Activated CD8-positive, alpha-beta memory T cell treated with anti-CD3 and anti-CD28 coated beads for 48 hours (primary cell): ENCODE data around the gene RALGAPA2.

Experiments
- DNase-seq, 3 experiments: peaks; one replicate each; pipeline ENCODE4 v3.0.0-alpha.2; 2020; ENCODE audit warnings: low read depth in 2 of 3, low spot score in 2 of 3

RALGAPA2 gene

DNA sequence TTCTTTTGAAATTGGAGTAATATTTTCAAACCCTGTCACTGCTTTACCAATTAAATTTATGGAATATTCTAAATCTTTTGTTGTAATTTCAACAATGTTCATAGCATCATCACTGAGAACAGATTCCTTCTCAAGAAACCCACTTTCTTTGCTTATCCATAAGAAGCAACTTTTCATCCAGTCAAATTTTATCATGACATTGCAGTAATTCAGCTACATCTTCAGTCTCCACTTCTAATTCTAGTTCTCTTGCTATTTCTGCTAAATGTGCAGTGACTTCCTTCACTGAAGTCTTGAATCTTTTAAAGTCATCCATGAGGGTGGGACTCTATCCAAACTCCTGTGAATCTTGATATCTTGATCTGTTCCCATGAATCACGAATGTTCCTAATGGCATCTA, 212.1 kb downstream of the RALGAPA2 start:
- no peak for DNase-seq

DNA sequence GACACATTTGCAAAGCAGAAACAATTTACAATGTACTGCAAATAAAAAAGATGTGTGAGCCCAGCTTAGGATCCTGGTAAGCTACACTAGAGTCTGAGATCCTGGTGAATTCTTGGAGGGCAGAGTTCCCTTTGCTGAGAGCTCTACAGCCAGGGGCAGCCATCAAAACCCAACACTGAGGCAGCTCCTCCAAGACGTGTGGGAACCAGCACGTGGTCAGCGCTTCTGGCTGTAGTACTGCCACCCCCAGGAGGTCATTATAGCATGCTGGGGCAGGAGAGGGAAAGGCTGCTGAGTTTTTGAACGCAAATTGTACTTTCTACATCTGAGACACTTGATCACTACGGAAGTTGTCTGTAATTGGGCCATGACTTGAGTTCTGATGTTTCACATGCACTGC, 213.0 kb downstream of the RALGAPA2 start:
- DNase-seq, result no peak

DNA sequence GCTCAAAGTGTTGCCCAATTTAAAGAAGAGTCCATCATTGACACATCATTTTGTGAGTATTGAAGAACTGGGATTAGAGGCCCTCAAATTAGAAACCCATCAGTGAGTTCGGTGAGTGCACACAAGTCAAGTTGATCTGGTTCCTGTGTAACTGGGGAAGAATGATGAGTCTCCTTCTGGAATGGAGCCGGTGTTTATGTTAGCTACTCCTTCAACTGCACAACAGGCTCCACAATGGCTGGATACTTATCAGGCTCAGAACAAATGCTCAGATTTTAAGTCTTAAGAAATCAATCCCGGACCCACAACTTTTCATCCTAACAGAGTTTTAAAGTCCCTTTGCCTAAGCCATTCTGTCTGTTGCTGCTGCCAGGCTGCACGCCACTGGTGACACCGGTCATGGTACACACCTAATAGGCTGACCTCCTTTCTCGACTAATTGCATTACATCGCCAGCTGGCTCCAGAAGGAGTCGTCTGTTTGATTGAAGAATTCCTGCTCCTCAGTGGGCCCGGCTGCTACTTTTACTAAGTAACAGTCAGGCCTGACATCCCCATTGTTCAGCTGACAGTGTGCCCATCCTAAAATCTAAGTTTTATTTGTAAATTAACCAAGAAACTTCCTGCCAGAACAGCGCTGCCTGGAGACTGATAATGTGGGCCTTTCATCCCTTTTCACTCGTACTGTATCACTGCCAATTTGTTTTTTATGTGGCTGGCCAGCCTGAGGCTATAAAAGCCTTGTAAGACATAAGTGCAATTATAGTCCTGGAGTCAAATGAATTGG, 214.2 kb downstream of the RALGAPA2 start:
- no peak for DNase-seq

DNA sequence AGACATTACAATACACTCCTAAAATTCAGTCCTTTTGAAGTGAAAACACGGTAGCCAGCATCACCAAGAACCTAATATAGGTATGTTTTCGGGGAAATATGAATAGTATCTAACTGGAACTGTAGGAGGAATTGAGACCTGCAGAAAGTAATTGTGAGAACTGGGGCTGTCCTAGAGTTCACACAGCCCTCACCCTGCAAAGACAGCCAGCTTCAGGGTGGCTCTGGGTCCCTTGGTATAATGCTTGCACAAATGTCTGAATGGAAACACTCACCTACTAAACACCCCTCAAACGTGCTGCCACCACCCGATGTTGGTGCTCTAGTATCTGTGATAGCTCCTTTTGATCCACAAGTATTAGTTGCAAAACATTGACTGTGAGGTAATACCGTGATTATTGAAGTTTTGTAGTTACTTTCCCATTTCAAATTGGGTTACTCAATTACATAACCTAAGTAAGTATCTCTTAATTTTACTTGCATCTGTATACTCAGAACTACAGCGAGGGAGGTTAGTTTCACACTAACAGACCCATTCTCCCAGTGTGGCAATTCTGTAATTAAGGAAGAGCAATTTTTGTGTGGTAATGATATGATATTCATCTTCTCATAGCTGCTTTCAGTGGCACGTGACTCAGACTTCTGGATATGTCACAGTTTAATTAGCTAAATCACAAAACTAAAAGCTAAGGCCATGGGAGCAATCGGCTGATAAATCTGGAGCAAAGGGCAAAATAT, 215.0 kb downstream of the RALGAPA2 start:
- no peak for DNase-seq

DNA sequence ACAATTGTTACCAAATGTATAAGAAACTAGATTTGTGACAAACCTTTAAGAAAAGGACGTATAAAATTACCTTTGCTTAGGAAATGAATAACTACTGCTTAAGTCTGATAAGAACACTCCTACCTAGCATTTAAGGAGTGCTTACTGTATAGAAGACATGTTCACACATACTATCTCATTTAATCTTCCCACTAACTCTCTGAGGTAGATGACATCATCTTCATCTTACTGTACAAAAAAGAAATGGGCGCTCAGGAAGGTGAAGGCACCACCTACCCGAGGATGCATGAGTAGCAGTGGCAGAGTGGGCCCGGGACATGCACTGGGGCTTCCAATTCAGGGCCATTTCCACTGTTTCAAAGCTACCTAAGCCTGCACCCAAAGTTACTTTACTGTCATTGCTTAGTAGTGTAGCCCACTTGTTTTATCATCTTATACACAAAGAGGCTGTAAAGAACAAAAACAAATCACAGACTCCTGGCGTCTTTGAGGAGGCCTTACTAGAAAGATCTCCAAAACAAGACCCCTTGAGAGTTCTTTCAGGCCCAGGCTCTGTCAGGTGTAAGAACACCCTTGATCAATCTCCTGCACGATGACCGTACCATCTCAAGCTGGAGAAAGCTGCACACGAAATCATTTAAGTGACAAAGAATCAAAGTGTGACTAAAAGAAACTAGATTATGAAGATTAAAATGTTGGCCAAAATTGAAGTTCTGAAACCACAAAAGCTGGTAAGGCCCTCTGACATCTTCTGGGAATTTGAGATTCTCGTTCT, 216.5 kb downstream of the RALGAPA2 start:
- DNase-seq, result no peak

DNA sequence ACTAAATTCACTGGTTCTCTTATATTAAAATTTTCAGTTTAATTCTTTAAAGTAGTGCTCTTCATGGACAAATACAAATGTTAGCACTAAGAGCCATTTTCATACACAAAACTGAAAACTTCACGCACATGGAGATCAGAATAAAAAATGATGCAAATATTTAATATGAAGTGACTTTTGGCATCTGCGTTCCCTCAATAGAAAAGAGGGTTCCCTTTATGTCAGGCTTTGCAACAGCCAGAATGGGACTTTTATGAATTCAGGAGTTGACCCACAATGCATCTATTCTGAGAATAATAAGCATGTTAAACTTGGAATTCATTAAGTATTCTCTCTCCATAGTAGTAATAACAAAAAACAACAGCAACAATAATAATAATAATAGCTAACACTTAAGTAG, 218.7 kb downstream of the RALGAPA2 start:
- no peak for DNase-seq

DNA sequence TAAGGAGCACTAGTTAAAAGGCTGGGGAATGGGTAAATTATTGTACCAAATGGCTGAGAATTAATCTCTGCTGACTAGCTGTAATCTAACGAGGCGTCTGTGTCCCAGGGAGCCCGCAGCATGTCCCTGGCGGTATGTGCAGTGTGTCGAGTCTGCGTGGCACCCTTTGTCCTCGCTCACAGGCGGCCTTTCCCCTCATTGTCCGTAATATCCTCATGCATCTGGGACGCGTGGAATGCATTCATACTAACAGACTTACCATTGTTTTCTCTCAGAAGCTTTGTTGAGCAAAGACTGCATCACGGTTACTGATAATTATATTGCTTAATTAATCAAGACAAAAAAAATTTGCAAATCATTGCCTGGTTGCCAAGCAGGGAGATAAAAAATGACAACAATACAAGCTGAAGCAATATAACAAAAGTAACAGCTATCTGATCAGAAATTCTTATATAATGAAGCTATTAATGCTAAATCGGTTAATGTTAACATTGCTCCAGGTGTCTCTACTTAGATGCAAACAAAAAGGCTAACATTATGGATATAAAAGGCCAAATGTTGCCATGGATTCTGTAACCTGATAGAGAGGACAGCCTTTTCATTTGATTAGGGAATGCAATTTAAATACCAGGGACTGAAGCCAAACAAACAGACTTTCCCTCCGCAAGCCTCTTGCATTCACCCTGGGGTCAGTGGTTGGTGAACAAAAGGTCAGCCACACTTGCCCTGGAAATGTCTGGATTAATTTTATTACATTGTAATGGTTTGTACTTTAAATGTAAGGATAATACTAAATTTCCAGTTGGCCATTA, 219.7 kb downstream of the RALGAPA2 start:
- DNase-seq, result no peak

DNA sequence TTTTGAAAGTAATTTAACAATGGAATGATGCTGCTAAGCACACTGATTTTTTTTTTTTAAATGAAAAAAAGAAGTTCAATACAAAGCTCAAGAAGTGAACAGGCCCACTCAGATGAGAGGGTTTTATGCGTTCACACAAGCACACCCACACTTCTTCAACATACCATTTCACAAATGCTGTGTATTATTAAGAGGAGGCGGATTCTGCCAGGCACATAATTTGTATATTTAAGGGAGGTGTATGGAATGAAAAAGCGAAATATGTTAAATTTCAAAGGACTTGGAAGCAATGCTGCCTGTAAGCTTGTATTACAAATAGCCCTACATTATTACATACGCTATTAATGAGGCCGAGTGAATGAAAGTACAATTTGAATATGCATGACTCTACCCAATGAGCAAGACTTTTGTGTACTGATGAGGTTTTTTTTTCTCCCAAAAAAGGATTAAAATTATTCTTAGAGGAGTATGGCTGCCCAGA, 220.6 kb downstream of the RALGAPA2 start:
- DNase-seq, result no peak

DNA sequence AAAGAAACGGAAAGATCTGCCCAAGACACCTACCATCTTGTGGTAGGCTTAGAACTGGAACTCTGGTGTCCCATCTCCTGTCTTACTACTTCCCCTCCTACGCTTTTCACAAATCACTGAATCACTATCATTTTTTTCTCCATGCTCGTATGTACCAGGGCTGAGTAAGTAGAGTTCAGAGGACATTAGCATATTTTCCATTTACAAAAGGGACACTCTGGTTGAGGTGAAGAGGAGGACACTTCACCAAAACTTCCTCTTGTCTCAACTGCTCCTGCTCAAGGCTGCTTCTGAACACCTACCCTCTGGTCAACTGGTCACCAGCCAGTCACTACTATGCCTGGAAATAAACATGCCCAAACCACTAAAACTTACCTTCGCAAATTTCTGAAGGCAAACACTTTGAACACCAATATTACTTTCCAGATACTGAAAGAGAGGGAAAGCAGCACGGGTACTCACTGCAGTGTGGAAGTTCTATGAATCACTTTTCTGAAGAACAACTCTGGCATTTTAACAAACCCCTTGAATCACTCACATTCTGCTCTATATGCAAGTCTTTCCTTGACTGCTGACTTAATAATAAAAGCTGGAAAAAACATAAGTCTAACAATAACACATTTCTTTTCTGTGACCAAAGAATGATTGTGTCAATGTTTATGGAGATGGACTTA, 221.2 kb downstream of the RALGAPA2 start:
- DNase-seq, result no peak

DNA sequence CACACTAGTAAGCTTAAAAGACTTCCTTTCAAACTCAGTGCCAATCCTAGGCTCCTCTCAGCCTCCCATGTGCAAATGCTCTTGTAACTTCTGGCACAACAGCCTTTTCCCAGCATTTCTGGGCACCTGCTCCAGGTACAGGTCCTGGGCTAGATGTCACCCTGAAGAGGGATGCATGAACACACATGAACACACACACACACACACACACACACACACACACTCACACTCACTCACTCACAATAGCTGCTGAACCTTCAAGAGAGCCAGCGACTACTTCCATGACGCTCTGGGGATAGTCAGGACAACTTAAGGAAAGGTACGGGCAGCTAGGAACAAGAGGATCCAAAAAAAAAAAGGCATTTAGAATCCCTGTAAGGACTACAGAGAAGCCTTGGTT, 221.8 kb downstream of the RALGAPA2 start:
- DNase-seq, result no peak

DNA sequence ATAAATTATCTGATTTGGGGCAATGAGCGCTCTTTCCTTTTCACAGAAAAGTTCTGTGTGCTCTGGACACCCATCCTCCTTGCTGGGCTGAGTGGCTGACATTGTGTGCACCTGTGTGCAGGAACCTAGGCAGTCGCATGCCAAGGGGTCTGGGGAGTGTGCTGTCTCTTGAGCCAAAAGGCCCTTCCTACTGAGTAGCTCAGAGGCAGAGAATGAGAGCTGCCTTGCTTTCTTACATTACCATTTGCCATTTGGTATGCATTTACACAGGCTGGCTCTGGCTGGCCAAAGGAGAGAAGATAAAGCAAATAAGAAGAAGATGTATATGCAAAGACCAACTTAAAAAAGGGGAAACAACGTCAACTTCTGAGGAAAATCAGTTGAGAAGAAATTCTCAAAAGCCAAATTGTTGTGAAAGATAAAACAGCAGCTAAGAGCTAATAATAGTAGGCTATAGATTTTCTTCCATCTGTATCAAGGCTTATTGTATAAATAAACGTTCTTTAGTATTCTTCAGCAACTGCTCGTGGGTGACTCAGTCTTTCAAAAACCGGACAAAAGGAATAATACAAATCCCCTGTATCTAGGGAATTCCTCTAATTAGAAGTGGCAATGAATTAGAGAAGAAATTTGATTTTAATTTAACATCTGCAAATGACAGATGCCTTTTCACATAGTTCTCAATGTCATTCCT, 222.6 kb downstream of the RALGAPA2 start:
- DNase-seq, result no peak

DNA sequence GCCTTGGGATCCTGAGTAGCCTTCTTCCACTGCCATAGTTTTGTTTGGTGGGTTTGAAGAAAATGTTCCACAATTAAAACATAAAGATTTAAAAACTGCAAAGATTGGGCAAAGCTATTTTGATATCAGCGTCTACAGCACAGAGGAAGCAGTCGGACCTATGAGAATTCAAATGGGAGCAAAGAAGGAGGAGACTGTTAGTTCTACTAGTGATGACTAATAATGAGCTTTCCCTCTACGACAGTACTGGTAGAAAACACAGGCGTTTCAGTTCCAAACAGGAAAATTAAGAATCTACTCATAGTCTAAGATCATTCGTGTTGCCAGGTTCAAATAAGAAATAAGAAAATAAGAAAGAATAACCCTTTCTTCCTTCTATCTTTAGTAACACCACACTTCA, 223.4 kb downstream of the RALGAPA2 start:
- no peak for DNase-seq

DNA sequence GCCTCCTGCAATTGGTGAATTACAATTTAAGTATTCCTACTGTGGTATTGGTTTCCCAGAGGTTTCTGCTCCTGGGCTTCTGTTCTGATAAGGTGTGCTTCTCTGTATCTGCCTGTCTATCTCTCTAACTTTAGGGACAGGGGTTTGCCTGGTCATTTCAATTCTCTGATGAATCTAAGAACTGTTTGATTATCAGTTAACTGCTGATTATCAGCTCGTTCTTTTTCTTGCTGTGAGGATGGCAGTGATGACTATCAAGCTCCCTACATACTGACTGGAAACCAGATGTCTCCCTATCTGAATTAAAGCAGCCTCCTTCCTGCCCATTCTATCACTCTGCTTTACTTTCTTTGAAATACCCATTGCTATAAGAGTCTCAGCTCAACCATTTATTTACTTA, 224.1 kb downstream of the RALGAPA2 start:
- no peak for DNase-seq

DNA sequence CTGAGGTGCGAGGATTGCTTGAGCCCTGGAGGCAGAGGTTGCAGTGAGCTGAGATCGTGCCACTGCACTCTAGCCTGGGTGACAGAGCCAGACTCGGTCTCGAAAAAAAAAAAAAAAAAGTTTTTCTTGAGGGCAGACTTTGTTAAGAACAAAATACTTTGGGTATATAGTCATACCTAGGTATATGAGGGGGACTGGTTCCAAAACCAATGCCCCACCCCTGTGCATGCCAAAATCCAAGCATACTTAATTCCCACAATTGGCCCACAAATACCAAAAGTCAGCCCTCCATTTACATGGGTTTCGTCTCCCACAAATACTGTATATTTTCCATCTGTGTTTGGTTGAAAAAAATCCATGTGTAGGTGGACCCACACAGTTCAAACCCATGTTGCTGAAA, 224.6 kb downstream of the RALGAPA2 start:
- no peak for DNase-seq

DNA sequence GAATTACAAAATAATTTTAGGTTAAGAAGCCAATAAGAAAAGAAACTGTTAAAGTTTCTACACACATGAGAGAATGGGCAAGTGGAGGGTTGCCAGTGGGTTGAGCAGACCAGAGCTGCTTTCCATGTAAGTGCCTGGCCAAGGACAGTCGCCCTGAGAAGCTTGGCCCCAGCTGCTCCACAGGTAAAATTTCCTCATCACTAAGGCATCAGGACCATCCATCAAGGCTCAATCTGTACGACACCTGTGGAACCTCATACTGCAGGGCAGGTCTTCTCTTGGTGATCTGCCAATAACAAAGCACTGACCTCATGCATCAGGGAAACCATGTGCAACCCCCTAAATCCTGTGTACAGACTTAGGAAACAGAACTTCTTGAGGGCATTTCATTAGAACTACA, 229.1 kb downstream of the RALGAPA2 start:
- no peak for DNase-seq

DNA sequence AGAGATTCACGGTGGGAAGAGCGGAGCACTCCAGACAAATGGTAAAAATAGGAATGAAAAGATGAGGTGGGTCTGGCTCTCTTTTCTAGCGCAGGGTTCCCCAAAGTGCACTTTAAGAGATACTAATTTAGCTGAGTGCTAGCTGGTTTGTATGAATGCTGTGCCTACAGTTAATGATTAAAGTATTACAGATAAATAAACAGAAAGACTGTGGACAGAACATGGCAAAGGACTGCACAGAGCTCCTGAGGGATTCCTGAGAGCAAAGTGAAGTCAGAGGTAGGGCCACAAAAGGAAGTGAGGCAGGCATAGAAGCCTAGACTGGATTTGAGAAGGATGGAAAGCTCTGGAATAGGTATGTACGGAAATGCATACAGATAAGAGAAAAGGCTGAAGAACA, 230.0 kb downstream of the RALGAPA2 start:
- no peak for DNase-seq

DNA sequence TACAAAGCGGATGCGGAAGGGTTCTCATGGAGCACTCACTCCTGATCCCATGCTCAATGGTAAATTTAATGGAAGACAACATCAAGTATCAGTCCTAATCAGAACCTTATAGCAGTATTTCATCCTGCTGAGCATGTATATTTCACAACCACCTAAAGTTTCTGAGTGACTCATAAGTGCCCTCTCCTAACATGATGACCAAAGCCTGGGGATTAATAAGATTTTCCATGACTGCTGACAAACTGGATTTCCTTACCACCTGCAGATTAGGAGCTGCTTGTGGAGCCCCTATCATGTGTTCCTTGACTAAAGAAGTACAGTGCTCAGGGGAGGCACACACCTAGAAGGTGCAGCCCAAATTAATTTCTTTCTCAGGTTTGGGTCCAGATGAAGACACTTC, 231.8 kb downstream of the RALGAPA2 start:
- no peak for DNase-seq

DNA sequence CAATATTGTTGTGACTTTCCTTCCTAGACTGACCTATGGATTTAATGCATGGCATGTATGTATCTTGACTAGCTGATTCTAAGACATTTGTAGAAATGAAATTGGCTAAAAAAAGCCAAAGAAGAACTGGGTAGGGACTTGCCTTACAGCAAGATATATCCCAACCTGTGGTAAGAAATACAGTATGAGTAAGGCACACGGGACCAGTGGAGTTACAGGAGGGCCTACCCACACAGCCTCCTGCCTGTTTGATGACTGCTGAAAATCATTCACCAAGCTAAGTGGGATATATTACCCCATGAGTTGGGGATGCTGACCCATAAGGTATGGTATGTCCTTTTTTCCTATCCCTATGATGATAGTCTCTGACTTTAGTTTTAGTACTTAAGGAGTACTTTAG, 232.3 kb downstream of the RALGAPA2 start:
- DNase-seq, result no peak

DNA sequence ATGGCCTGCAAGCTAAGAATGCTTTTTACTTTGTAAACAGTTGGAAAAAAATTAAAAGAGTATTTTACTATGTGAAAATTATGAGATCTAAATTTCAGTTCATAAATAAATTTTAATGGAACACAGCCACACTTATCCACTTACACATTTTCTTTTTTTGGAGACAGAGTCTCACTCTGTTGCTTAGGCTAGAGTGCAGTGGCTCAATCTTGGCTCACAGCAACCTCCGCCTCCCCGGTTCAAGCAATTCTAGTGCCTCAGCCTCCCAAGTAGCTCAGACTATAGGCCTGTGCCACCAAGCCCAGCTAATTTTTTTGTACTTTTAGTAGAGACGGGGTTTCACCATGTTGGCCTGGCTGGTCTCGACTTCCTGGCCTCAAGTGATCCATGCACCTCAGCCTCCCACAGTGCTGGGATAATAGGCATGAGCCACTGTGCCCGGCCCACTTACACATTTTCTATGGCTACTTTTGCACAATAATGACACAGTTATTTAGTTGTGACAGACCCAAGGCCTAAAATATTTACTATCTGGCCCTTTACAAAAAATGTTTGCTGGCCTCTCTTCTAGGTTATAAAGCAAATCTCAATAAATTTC, 234.9 kb downstream of the RALGAPA2 start:
- DNase-seq, result no peak
